Right cardiac atrium (tissue), 5 donors: ENCODE measurements around the gene WNT3A. TPM values are rescaled to one million over a fixed set of nuclear protein-coding genes. Genes with fewer than 3 reads are reported as not detected.
A peak's percentile ranks its signal among the peaks of the same experiment; 100 is the strongest.
"Not testable (repeated sequence)": the region's sequence is repeated elsewhere in the genome, so short reads cannot be mapped to it uniquely, and the experiment has no call there.

Source experiments
- ATAC-seq, 2 donors: fragments of 200-7000 bp; cut with Tn5 transposase; one replicate each; pipeline versions ENCODE4 v1.8.0 to v1.9.1; 2020; ENCODE audit warnings: moderate library complexity in 2 of 2, mild to moderate bottlenecking in 1 of 2
- DNase-seq, 3 donors: peaks; one replicate each; pipeline ENCODE4 v3.0.0-alpha.2; 2020
- H3K27ac ChIP-seq: one replicate; pipeline ENCODE4 v1.5.1; 2013; ENCODE audit warnings: mild to moderate bottlenecking, low read length, control low read depth, moderate library complexity
- H3K27me3 ChIP-seq: one replicate; pipeline ENCODE4 v1.6.1; 2013; ENCODE audit not compliant: control insufficient read depth, insufficient read depth
- H3K4me1 ChIP-seq: one replicate; pipeline ENCODE4 v1.6.1; 2013; ENCODE audit warnings: low read length; ENCODE audit not compliant: control insufficient read depth, insufficient read depth
- H3K4me3 ChIP-seq: one replicate; pipeline ENCODE4 v1.5.1; 2013; ENCODE audit warnings: low read length, control low read depth
- H3K9me3 ChIP-seq: one replicate; pipeline ENCODE4 v1.6.1; 2013; ENCODE audit warnings: low read length; ENCODE audit not compliant: control insufficient read depth
- WGBS: extraction: QIAGEN DNeasy Blood & Tissue Kit; methylation state at CpG from one replicate; pipeline ENCODE4 v1.1.7; 2013; 5-methylcytosine and 5-hydroxymethylcytosine counted together
- intact Hi-C, 4 donors: fragments of 100-400 bp; cut with DNase I; formaldehyde crosslinking; loops; one replicate each; pipeline versions ENCODE4 v1.11.0 to v1.14.0; 2022 to 2023
- polyA plus RNA-seq: library from polyadenylated mRNA; stranded (reverse); fragments of 200-250 nt; gene quantifications from one replicate; pipeline ENCODE4 v1.2.3, GENCODE V29; 2013
- total RNA-seq, 4 donors: library from RNA; stranded (reverse); fragmentation: NEBNext Ultra II Directional; extraction: Animal tissue kit (Norgen Biotek cat#: 25700); gene quantifications; one replicate each; pipeline ENCODE4 v1.2.1, GENCODE V29; 2021
- donor health status: healthy with polysubstance abuse.
- donor health status: DM: no; HTN: yes; CAD: no.
- donor health status: DM: no; HTN: no; CAD: no.
- donor health status: DM: no; HTN: yes; CAD: no; lungs with severe emphysema.
- donor health status: DM: yes; HTN: yes; CAD: no.

Gene WNT3A
- total and polyA plus RNA-seq, 5 donors = not detected

DNA sequence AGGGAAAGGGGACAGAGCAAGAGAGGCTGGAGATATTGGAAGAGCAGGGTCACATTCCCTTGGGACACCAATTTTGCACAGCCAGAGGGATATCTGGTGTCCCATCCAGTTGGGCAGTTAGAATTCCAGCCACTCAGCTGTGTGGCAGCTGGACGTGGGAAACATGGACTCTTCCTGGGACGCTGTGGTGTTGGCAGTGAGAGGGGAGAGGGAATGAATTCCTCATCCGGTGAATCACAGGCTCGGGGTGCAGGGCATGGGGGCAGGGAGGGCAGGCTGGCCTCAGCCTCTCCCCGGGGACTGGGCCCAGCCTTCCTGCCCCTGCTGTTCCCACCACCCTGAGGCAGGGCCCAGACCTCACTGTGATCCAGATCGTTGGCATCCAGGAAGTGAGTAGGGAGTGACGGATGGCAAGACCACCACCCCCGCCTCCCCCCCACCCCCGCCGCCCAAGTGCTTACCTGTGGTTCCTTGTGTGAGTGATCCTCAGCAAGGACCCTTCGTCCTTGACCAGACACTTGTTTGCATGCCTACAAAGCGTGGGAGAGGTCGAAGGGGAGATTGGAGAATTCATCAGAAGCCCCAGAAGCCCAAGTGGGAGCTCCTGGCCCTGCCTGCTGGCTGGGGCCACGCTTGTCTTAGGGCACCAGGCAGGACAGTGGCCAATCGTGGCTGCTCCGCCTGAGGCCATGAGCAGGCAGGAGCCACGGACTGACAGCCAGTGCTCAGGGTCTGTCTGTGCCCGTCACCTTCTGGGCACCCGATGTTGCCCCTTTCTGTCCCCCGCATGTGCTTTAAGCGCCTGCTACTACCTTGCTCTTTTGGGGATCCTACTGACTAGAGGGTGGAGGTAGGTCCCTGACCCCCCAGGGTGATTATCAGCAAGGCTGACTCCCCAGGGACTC, 8.7 kb downstream of the WNT3A start:
- Histone ChIP-seq H3K27ac (no peak overlapping the region), H3K4me1 (no peaks in the 10 kb centered on the region), H3K27me3 (no peaks in the 10 kb centered on the region), H3K4me3 (no peak overlapping the region), H3K9me3 (no peaks in the 10 kb centered on the region)
- peak in 1 of 3 donors; percentile 35 for DNase-seq
- no peak for ATAC-seq
- intact Hi-C loops = no loop called here
- WGBS = 77% methylated on average over 21 of the region's 21 CpGs

DNA sequence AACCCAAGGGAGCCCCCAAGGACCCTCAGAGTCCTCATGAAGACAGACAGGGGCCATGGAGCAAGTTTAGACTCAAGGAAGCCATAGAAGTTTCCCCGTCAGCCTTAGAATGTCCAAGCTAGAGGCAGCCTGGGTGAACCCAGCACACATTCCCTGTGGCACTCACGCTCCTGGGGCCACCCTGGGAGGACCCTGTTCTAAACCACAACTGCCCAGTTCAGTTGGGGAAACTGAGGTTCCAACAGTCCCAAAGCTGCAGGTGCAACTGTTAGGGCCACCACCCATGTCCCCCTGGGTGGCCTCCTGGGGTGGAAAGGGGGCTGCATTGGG, 9.3 kb downstream of the WNT3A start:
- intact Hi-C loops = no loop called here

DNA sequence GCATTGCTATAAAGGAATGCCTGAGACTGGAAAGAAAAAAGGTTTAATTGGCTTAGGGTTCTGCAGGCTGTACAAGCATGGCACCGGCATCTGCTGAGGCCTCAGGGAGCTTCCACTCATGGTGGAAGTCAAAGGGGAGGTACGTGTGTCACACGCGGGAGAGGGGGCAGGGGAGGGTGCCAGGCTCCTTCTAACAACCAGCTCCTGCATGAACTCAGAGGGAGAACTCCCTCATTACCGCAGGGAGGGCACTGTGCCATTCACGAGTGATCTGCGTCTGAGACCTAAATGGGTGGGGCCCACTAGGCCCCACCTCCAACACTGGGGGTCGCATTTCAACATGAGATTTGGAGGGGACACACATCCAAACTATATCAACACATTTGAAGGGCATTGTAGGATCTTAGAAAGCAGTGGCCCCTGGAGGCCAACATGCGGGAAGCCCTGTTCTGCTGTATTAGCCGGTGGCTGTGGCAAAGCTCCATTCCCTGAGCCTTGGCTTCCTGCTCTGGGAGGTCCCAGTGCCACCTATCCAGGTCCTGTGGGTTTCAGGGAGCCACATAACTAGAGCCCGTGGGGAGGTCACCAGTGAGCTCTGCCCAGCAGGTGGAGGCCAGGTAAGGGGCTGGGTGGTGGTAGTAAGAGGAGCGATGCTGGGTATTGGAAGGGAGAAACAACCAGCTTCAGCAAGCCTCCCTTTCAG, 10.0 kb downstream of the WNT3A start:
- DNase-seq = no peak

More for the DNA sequence above, 9.3 kb downstream of the WNT3A start:
- Histone ChIP-seq H3K27ac (no peak overlapping the region), H3K4me3 (no peak overlapping the region), H3K9me3 (no peaks in the 10 kb centered on the region), H3K4me1 (no peaks in the 10 kb centered on the region), H3K27me3 (no peaks in the 10 kb centered on the region)
- 95% methylated on average over 2 of the region's 2 CpGs for WGBS
- ATAC-seq (no peak), DNase-seq (no peak)

DNA sequence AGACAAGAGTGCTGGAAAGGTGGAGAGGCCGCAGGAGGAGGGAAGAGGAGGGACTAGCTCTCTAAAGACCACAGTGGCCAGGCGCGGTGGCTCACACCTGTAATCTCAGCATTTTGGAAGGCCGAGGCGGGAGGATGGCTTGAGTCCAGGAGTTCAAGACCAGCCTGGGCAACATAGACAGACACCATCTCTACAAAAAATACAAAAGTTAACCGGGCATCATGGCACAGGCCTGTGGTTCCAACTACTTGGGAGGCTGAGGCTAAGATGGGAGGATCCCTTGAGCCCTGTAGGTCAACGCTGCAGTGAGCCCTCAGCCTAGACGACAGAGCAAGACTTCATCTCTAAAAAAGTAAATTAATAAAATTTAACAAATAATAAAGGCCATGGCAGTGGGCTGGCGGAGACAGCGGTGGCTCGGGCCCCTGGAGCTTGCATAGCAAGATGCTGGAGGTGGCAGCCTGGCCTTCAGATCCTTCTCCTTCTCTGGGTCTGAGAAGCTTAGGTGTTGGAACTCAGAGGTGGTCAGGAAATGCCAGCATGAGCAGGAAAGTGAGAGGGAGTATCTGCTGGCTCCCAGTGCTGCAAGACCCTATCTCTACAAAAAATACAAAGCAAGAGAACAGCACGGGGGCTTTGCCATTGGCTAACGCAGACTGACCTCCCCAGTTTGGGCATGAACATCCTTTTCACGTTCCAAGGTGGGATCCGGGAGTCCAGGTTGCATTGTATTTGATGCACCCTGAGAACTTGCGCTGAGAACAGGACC, 10.7 kb downstream of the WNT3A start:
- ATAC-seq = no peak
- intact Hi-C loops = no loop called here
- no peak overlapping the region for H3K27ac ChIP-seq
- H3K9me3 ChIP-seq = no peaks in the 10 kb centered on the region
- WGBS = 92% methylated on average over 16 of the region's 16 CpGs
- peak in 1 of 3 donors; percentile 20 for DNase-seq
- H3K4me3 ChIP-seq = no peak overlapping the region
- H3K4me1 ChIP-seq = no peaks in the 10 kb centered on the region
- no peaks in the 10 kb centered on the region for H3K27me3 ChIP-seq

More for the DNA sequence above, 10.0 kb downstream of the WNT3A start:
- Histone ChIP-seq H3K9me3 (no peaks in the 10 kb centered on the region), H3K4me1 (no peaks in the 10 kb centered on the region), H3K27me3 (no peaks in the 10 kb centered on the region), H3K4me3 (no peak overlapping the region), H3K27ac (no peak overlapping the region)
- intact Hi-C loops = no loop called here
- 78% methylated on average over 12 of the region's 12 CpGs for WGBS
- no peak for ATAC-seq

DNA sequence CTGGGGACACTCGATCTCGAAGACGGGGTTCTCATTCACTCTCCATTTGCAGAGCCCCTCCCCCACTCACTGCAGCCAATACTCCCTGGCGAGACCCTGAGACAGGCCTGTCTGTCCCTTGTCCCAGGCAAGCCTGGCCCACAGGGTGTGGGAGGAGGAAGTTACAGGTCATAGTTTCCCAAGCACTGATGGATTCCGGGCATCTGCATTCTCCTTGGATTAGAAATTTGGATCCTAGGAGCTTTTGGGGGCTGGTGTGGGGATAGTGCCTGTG, 11.3 kb downstream of the WNT3A start:
- Histone ChIP-seq H3K4me3 (no peak overlapping the region), H3K27ac (no peak overlapping the region), H3K27me3 (no peaks in the 10 kb centered on the region), H3K4me1 (no peaks in the 10 kb centered on the region), H3K9me3 (no peaks in the 10 kb centered on the region)
- WGBS = 74% methylated on average over 5 of the region's 5 CpGs
- DNase-seq (no peak), ATAC-seq (no peak)
- intact Hi-C loops = no loop called here

DNA sequence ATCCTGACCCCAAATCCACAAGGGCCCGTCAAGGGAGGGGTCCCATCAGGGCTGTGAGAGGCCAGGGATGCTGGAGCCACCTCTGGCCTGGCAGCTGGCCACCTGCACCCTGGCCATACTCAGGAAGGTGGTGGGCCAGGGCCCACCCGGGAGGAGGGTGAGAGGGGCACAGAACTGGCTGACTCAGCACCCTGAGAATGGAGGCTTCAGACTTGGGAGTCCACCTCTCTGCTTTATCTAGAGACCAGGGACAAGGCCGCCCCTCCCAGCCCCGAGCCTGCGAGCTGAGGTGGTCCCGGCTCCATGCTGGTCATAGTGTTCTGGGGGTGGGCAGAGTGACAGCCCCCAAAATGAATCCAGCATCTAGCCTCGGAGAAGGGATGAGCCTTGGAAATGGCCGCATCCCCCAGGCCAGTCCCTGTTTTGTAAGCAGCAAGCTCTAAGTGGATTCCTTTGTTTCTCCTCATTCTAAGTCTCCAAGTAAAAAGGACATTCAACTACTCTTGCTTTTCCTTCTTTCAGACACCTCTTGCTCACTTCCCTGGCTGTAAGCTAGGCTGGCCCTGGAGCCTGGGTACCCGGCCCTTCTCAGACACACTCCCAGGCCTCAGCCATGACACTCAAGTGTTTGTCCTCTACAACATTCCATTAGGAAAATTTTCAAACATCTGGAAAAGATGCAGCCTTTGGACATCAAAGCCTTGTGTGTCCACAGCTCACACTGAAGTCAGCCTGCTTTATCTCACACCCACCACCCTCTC, 12.3 kb downstream of the WNT3A start:
- H3K27ac ChIP-seq = no peak overlapping the region
- ATAC-seq = no peak
- DNase-seq = no peak
- intact Hi-C loops = no loop called here
- no peaks in the 10 kb centered on the region for H3K9me3 ChIP-seq
- no peaks in the 10 kb centered on the region for H3K27me3 ChIP-seq
- H3K4me1 ChIP-seq = no peaks in the 10 kb centered on the region
- H3K4me3 ChIP-seq = no peak overlapping the region
- WGBS = 74% methylated on average over 9 of the region's 9 CpGs

DNA sequence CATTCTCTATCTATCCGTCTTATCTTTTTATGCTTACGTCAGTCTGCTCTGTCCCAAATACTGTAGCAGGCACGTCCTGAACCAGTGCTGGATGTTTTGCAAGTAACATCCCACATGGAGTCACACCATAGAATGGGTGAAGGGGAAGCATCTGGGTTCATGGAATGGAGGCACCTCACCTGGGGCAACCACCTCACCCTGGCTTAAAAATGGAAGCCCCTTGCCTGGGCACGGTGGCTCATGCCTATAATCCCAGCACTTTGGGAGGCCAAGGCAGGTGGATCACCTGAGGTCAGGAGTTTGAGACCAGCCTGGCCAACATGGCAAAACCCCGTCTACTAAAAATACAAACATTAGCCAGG, 12.9 kb downstream of the WNT3A start:
- H3K4me1 ChIP-seq, H3K27me3 ChIP-seq, ATAC-seq, H3K4me3 ChIP-seq, H3K27ac ChIP-seq, intact Hi-C loops, DNase-seq, H3K9me3 ChIP-seq: not testable (repeated sequence)
- WGBS = 69% methylated on average over 5 of the region's 5 CpGs

DNA sequence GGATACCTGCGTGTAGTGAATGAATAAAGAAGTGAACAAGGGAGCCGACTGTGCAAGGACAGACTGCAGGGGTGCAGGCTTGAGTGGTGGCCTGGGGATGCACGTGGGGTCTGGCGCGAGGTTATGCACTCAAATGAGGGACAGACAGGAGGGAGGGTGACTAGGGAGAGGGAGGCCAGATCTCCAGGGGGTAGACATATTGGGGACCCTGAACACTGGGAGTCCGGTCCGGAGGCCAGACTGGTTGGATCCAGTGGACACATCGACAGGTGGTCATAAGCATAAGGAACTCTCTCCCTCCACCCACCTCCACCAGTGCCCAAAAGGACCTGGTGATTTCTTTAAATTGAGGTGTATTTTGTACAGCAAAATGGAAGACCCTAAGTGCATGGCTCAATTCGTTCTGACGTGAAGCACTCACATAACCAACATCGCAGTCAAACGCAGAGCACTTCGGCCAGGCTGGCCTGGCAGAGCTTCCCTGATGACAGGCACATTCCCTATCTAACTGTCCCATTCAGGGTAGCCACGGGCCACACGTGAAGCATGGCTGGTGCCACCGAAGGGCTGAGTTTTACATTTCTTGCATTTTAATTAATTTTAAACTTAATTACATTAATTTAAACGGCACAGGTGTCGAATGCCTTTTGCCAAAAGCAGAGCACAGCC, 14.0 kb downstream of the WNT3A start:
- no peaks in the 10 kb centered on the region for H3K9me3 ChIP-seq
- no peak for ATAC-seq
- DNase-seq = peak in 1 of 3 donors; percentile 16
- intact Hi-C loops = no loop called here
- no peaks in the 10 kb centered on the region for H3K27me3 ChIP-seq
- WGBS = 81% methylated on average over 18 of the region's 18 CpGs
- no peak overlapping the region for H3K27ac ChIP-seq
- no peak overlapping the region for H3K4me3 ChIP-seq
- no peaks in the 10 kb centered on the region for H3K4me1 ChIP-seq

DNA sequence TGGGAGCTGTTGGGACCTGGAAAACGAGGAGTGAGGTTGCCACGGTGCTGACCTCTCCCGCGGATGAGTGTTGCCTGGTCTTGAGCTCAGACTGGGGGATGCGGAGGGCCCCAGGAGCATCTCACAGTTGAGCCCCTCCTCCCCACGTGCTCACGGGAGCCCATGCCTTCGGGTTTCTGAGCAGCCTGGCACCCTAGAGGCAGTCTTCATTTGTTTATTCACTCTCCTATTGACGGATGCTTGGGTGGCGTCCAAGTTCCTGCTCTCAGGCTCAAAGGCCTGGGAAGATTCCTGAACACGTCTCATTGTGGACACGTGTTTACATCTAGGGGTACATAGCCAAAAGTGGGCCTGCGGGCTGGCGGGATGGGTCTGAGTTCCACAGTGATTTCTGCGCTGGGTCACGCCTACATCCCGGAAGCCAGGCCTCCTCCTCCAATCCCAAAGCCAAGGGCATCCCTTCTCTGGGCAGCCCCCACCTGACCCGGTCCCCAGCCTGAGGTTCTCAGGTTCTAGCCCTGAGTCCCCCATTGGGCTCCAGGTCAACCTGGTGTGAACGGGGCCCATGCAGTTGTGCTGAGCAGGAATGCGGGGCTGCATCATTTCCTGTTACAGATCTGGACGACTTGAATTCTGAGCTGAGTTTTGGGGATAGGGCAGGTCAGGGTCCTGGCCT, 14.7 kb downstream of the WNT3A start:
- DNase-seq = peak in 1 of 3 donors; percentile 33
- H3K4me1 ChIP-seq = no peaks in the 10 kb centered on the region
- 50% methylated on average over 21 of the region's 21 CpGs for WGBS

More for the DNA sequence above, 14.7 kb downstream of the WNT3A start:
- intact Hi-C loops = no loop called here
- Histone ChIP-seq H3K9me3 (no peaks in the 10 kb centered on the region), H3K27me3 (no peaks in the 10 kb centered on the region), H3K27ac (no peak overlapping the region), H3K4me3 (no peak overlapping the region)
- no peak for ATAC-seq
